Tibial nerve (tissue), 4 donors: ENCODE data around the gene MAP1LC3B. TPM values are rescaled to one million over a fixed set of nuclear protein-coding genes. Genes with fewer than 3 reads are reported as not detected.

ENCODE experiments used
- DNase-seq, 2 donors: peaks; one replicate each; pipeline ENCODE4 v3.0.0-alpha.2; 2019; ENCODE audit warnings: low spot score in 2 of 2
- H3K27ac ChIP-seq, 4 donors: fragments of 200-600 bp; sonication (generic) in 3 of 4; one replicate each; pipeline ENCODE4 v1.5.1; 2017 to 2019; ENCODE audit warnings: mild to moderate bottlenecking in 1 of 4
- H3K27me3 ChIP-seq, 2 donors: fragments of 200-600 bp; sonication (generic) in 1 of 2; one replicate each; pipeline versions ENCODE4 v1.5.1 to v1.6.0; 2017 to 2019
- H3K36me3 ChIP-seq, 3 donors: fragments of 200-600 bp; sonication (generic); one replicate each; pipeline ENCODE4 v1.5.1; 2018 to 2019
- H3K4me1 ChIP-seq, 4 donors: fragments of 200-600 bp; sonication (generic) in 3 of 4; one replicate each; pipeline ENCODE4 v1.5.1; 2017 to 2019
- H3K4me3 ChIP-seq, 4 donors: fragments of 200-600 bp; sonication (generic) in 3 of 4; one replicate each; pipeline ENCODE4 v1.5.1; 2017 to 2019; ENCODE audit warnings: mild to moderate bottlenecking in 1 of 4, moderate library complexity in 1 of 4
- H3K9me3 ChIP-seq, 4 donors: fragments of 200-600 bp; sonication (generic) in 3 of 4; one replicate each; pipeline ENCODE4 v1.5.1; 2017 to 2019
- EP300 ChIP-seq, 2 donors: sonication (generic); formaldehyde crosslinking; IDR thresholded peaks; one replicate each; pipeline ENCODE4 v1.6.1; 2017; ENCODE audit warnings: antibody characterized with exemption in 2 of 2, mild to moderate bottlenecking in 1 of 2
- POLR2A ChIP-seq, 2 donors: fragments of 450-650 bp; IDR thresholded peaks; one replicate each; pipeline ENCODE4 v1.6.1; 2017; ENCODE audit warnings: antibody characterized with exemption in 2 of 2, mild to moderate bottlenecking in 2 of 2, moderate library complexity in 2 of 2
- WGBS, 2 donors: methylation state at CpG; one replicate each; pipeline ENCODE4 v1.1.5; 2018; 5-methylcytosine and 5-hydroxymethylcytosine counted together
- total RNA-seq, 4 donors: library from RNA; depleted of rRNA; stranded (reverse); fragments of >200 nt; gene quantifications; one replicate each; pipeline ENCODE4 v1.1.0, GENCODE V29; 2016
- TF ChIP-seq, protein P1 (sequence below), 5 experiments: fragments of 200-600 bp in 3 of 5; fragments of 450-650 bp in 2 of 5; sonication (generic) in 3 of 5; IDR thresholded peaks; one replicate each; pipeline ENCODE4 v1.5.1; 2016 to 2019; ENCODE audit warnings: antibody characterized with exemption in 5 of 5, mild to moderate bottlenecking in 3 of 5, moderate library complexity in 2 of 5

MAP1LC3B gene
- total RNA-seq, 4 donors from 2014 or later: 60.9 to 78.1 (median 68.2) TPM

DNA sequence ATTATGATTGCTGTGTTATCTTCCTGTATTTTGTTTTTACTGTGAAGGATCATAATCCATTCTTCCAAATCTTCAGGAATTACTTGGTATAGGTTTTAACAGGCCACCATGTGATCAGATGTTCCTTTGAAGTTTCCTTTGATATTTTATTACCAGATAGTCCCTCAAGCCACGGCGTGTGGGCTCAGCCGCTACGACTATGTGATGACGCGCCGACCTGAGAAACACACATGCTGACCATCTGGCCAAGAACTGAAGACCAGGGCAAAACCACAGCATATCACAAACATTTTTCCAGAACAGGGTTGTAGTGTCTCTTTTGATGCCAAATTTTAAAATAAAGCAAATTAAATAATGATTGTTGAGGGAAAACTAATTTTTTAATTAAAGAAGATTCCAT lies 53.4 kb downstream of the MAP1LC3B start:
- no peak overlapping the region for H3K27ac ChIP-seq
- no peaks in the 10 kb centered on the region for H3K4me1 ChIP-seq
- peaks cover 0 to 58% (median 2%) of the 10 kb centered on the region in 3 donors for H3K36me3 ChIP-seq
- TF ChIP-seq POLR2A (IDR thresholded peaks at IDR 0.05): no peak
- TF ChIP-seq EP300 (IDR thresholded peaks at IDR 0.05): no peak
- TF ChIP-seq, protein P1, sequence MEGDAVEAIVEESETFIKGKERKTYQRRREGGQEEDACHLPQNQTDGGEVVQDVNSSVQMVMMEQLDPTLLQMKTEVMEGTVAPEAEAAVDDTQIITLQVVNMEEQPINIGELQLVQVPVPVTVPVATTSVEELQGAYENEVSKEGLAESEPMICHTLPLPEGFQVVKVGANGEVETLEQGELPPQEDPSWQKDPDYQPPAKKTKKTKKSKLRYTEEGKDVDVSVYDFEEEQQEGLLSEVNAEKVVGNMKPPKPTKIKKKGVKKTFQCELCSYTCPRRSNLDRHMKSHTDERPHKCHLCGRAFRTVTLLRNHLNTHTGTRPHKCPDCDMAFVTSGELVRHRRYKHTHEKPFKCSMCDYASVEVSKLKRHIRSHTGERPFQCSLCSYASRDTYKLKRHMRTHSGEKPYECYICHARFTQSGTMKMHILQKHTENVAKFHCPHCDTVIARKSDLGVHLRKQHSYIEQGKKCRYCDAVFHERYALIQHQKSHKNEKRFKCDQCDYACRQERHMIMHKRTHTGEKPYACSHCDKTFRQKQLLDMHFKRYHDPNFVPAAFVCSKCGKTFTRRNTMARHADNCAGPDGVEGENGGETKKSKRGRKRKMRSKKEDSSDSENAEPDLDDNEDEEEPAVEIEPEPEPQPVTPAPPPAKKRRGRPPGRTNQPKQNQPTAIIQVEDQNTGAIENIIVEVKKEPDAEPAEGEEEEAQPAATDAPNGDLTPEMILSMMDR (IDR thresholded peaks at IDR 0.05): no peak
- H3K4me3 ChIP-seq: no peak overlapping the region
- H3K27me3 ChIP-seq: no peaks in the 10 kb centered on the region
- DNase-seq: no peak
- peaks cover 0 to 6% (median 0%) of the 10 kb centered on the region in 4 donors for H3K9me3 ChIP-seq
- 78 to 83% methylated on average over 7 of the region's 7 CpGs for WGBS, 2 donors

- Histone ChIP-seq H3K36me3 (peaks cover 0 to 62% (median 2%) of the 10 kb centered on the region in 3 donors), H3K4me1 (no peaks in the 10 kb centered on the region), H3K27ac (no peak overlapping the region), H3K9me3 (peaks cover 0 to 6% (median 0%) of the 10 kb centered on the region in 4 donors), H3K4me3 (no peak overlapping the region), H3K27me3 (no peaks in the 10 kb centered on the region)
- DNase-seq: no peak
- no peak for TF ChIP-seq POLR2A (IDR thresholded peaks at IDR 0.05)
- no peak for TF ChIP-seq EP300 (IDR thresholded peaks at IDR 0.05)
- TF ChIP-seq, protein P1 (IDR thresholded peaks at IDR 0.05): no peak
- WGBS, 2 donors: 92 to 94% methylated on average over 7 of the region's 7 CpGs
These were observed 54.3 kb downstream of the MAP1LC3B start for GRCh38 chr16:87446479-87446878.

DNA sequence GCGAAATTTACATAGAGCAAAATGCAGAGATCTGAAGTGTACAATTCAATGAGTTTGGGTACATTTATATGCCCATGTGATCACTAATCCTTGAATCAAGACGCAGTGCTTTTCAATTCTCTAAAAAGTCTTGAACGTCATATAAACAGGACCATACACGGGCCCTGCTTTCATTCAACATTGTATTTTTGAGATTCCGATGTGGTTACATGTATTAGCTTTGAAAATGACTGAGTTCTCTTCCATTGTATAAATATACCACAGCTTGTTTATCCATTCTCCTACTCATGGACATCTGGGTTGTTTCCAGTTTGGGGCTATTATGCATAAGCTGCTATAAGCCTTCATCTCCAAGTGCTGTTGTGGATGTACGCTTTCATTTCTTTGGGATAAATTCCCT lies 55.2 kb downstream of the MAP1LC3B start:
- Histone ChIP-seq H3K27ac (no peak overlapping the region), H3K27me3 (no peaks in the 10 kb centered on the region), H3K4me1 (no peaks in the 10 kb centered on the region), H3K9me3 (peaks cover 0 to 6% (median 0%) of the 10 kb centered on the region in 4 donors), H3K4me3 (no peak overlapping the region), H3K36me3 (peaks cover 0 to 71% (median 2%) of the 10 kb centered on the region in 3 donors)
- TF ChIP-seq POLR2A (IDR thresholded peaks at IDR 0.05): no peak
- TF ChIP-seq, protein P1 (IDR thresholded peaks at IDR 0.05): no peak
- TF ChIP-seq EP300 (IDR thresholded peaks at IDR 0.05): no peak
- WGBS, 2 donors: 60 to 70% methylated on average over 6 of the region's 6 CpGs
- no peak for DNase-seq

DNA sequence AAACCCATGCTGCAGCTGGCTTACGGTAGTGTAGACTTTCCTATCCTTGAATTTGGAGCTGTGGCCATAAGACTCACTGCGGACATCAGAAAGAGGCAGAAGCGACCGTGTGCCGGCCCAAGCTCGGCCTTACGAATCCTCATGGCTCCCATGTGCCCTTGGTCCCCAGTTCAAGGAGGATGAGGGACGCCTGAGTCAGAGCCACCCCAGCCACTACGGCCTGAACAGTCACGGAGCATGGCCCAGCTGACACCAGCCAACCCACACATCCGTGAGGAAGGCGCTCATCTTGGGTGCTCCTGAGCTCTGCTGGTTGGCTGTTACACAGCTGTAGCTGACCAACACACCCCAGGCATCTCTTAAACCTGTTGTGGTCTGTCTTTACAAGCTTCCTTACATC lies 56.7 kb downstream of the MAP1LC3B start:
- WGBS, 2 donors: 90 to 95% methylated on average over 12 of the region's 12 CpGs

DNA sequence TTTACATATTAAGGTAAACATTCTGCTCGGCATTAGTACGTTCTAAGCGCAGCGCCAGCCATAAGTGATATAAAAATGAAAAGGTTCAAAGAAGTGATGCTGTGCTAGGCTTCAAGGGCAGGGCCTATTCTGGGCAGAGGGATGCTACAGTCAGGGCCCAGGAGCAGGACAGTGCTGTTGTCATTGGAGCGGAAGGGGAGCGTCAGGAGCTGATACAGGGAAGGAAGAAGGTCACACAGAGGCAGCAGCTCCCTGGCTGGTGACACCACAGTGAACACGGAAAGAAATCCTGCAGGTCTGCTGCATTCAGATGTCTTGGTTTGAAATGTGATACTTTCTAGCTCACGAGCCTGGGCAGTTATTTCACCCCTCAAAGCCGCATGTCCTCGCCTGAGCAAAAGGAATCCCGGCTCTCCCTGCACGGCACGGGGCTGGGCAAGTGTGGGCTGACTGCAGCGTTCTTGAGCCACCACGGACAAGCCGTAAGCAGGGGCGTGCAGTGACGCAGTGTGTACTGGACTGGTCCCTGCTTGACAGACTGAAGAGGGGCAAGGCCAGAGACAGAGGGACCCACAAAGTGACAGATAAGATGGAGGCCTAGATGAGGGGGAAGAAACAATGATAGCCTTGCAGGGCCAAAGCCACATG lies 59.6 kb downstream of the MAP1LC3B start:
- Histone ChIP-seq H3K36me3 (peaks cover 0 to 71% (median 0%) of the 10 kb centered on the region in 3 donors), H3K4me3 (no peak overlapping the region), H3K9me3 (no peaks in the 10 kb centered on the region), H3K27me3 (no peaks in the 10 kb centered on the region), H3K4me1 (peaks cover 0 to 23% (median 0%) of the 10 kb centered on the region in 4 donors), H3K27ac (no peak overlapping the region)
- 80 to 89% methylated on average over 18 of the region's 18 CpGs for WGBS, 2 donors
- DNase-seq: no peak
- no peak for TF ChIP-seq EP300 (IDR thresholded peaks at IDR 0.05)
- TF ChIP-seq POLR2A (IDR thresholded peaks at IDR 0.05): no peak
- TF ChIP-seq, protein P1 (IDR thresholded peaks at IDR 0.05): no peak

More for the DNA sequence above, 56.7 kb downstream of the MAP1LC3B start:
- Histone ChIP-seq H3K36me3 (peaks cover 0 to 77% (median 2%) of the 10 kb centered on the region in 3 donors), H3K9me3 (peaks cover 0 to 4% (median 0%) of the 10 kb centered on the region in 4 donors), H3K4me1 (peaks cover 0 to 12% (median 0%) of the 10 kb centered on the region in 4 donors), H3K27ac (no peak overlapping the region), H3K27me3 (no peaks in the 10 kb centered on the region), H3K4me3 (no peak overlapping the region)
- TF ChIP-seq EP300 (IDR thresholded peaks at IDR 0.05) (no peak), POLR2A (IDR thresholded peaks at IDR 0.05) (no peak)
- TF ChIP-seq, protein P1 (IDR thresholded peaks at IDR 0.05): no peak
- no peak for DNase-seq
